Activated CD8-positive, alpha-beta memory T cell treated with anti-CD3 and anti-CD28 coated beads, Interleukin-2, amount 50 U/mL, for 1 hour (primary cell): ENCODE results near the gene BRD7.

Source experiments
- DNase-seq: peaks from one replicate; pipeline ENCODE4 v3.0.0-alpha.2; 2020; ENCODE audit errors: extremely low read depth

The BRD7 gene

GRCh38 chr16:50320310-50320709, 48.5 kb downstream of the BRD7 start:
- no peak for DNase-seq

GRCh38 chr16:50318796-50319578, 49.8 kb downstream of the BRD7 start:
- no peak for DNase-seq

- DNase-seq, result no peak
Measured at GRCh38 chr16:50316848-50317630, 51.7 kb downstream of the BRD7 start.

GRCh38 chr16:50316102-50316847, 52.5 kb downstream of the BRD7 start:
- no peak for DNase-seq

- no peak for DNase-seq
Measured at GRCh38 chr16:50315346-50315997, 53.3 kb downstream of the BRD7 start.

- no peak for DNase-seq
Measured at GRCh38 chr16:50314665-50315064, 54.1 kb downstream of the BRD7 start.

- no peak for DNase-seq
Measured at GRCh38 chr16:50313596-50314478, 55.0 kb downstream of the BRD7 start.

GRCh38 chr16:50311891-50312501, 56.8 kb downstream of the BRD7 start:
- no peak for DNase-seq

- no peak for DNase-seq
Measured at GRCh38 chr16:50311134-50311528, 57.7 kb downstream of the BRD7 start.

GRCh38 chr16:50310308-50311133, 58.3 kb downstream of the BRD7 start:
- DNase-seq, result no peak

- no peak for DNase-seq
Measured at GRCh38 chr16:50309527-50310307, 59.1 kb downstream of the BRD7 start.

GRCh38 chr16:50309156-50309526, 59.6 kb downstream of the BRD7 start:
- no peak for DNase-seq

- DNase-seq, result no peak
Measured at GRCh38 chr16:50308237-50308965, 60.4 kb downstream of the BRD7 start.

- DNase-seq, result no peak
Measured at GRCh38 chr16:50306287-50306686, 62.5 kb downstream of the BRD7 start.

GRCh38 chr16:50305441-50306061, 63.2 kb downstream of the BRD7 start:
- DNase-seq, result no peak

GRCh38 chr16:50304467-50305440, 64.0 kb downstream of the BRD7 start:
- no peak for DNase-seq
